HG02981 (cell line): ENCODE measurements around the gene DDX52.
A peak's percentile ranks its signal among the peaks of the same experiment; 100 is the strongest.
"Not testable (repeated sequence)": the region's sequence is repeated elsewhere in the genome, so short reads cannot be mapped to it uniquely, and the experiment has no call there.

ENCODE experiments used
- ATAC-seq: cut with Tn5 transposase; IDR thresholded peaks from one replicate; pipeline ENCODE4 v1.9.1; 2021; ENCODE audit warnings: mild to moderate bottlenecking, moderate library complexity; ENCODE audit not compliant: unreplicated experiment

DDX52 gene

DNA sequence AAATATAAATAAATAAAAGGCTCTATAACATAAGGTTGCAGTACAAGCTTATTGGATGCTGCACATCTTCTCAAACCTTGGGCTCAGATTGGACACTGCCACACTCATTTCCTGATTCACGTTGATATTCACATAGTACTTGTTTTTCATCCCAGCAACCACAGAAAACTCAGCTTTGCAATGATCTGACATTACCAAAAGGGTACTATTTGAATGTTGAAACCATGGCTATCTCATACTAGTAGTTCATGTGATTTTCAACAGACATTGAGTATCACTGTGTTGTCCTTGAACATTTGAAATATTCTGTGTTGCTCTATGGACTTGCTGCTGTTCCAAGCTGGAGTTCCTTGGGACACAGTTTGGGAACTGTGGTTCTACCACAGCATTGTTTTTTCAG is 14.0 kb upstream of the DDX52 start:
- ATAC-seq, result no peak

DNA sequence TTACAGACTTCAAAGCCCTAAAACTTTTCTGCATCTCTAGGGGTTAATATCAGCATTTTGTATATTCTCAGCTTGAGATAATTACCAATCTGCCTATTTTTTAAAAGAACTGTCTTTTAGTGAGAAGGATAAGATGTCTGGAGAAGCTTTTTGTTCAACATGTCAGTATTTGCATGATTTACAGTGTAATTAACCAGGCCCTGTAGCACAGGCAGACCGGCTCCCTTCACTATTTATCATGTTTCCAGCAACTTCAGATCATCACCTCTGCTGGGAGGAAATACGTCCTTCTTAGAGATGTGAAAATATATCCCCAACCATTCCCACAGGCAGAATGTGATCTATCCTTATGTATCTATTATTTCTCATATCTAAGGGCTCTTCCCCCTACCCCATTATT is 8.6 kb upstream of the DDX52 start:
- no peak for ATAC-seq

DNA sequence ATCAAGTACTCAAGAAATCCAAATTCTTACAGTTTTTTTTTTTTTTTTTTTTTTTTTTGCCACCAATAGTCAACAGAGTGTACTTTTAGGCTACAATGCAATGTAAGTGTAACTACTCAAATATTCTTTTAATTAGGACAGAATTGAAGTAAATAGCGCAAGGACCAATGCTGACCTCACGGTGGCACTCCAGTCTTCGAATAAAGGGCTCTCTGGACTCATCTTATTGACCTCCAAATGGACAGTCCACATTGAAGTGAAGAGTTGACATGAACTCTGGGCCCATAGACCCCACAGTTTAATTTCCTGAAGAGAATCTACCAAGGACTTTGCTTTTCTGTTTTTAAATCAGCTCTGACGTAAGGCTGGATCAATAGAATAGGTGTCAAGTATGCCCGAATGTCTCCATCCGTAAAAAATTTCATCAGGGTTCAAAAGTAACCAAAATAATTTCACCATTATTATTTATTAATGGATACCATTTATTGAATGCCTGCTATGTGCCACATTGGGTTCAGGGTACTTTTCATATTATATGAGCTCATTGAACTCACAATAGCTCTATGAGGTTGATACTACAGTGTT is 7.3 kb upstream of the DDX52 start:
- no peak for ATAC-seq

DNA sequence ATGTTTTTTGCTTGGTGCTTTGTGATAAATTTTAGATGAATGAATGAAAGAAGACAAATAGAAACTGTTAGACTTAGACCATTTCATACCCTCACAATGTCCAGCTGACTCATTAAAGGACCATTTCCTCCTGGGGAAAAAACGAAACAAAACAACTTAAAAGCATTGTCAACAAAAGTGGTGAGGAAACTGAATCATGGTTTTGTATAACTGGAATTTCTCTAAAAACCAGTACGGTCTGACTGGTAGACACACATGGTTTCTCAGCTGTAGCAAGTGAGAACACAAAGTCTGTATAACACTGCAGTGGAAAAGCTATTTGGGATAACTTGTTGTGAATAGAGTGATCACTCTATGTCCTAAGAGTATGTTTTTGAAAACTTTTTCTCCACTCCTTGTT is 5.3 kb upstream of the DDX52 start:
- ATAC-seq, result no peak

DNA sequence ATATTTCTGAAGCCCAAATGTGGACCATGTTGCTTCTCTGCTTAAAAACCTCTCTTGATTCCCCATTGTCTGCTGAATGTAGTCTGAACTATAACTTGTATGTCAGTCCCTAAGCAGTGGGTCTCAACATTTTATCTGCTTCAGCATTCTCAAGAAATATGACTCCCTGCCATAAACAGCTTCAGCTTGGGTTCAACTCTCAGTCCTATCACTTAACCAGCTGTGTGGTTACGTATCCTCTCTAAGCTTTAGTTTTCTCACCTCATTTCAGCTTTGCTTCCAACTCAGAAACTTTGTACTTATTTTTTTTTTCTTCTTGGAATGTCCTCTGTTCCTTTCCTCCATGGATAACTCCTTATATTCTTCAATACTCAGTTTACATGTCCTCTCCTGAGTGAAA is 4.6 kb upstream of the DDX52 start:
- no peak for ATAC-seq

DNA sequence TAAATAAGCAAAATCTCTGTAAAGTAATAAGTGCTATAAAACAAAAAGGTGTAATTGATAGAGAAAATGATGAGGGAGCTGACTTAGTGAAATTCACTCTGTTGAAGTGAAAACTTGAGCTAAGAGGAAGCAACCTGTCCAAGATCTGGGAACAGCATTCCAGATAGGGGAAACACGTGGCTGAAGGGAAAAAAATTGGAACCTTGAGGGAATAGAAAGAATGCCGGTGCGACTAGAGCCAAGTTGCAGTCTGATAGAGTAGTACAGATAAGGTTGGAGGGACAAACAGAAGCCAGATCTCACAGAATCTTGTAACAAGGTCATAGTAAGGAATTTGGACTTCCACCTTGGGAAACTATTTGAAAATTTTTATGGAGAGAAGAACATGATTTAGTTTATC is 623 bp upstream of the DDX52 start:
- ATAC-seq, result no peak

DNA sequence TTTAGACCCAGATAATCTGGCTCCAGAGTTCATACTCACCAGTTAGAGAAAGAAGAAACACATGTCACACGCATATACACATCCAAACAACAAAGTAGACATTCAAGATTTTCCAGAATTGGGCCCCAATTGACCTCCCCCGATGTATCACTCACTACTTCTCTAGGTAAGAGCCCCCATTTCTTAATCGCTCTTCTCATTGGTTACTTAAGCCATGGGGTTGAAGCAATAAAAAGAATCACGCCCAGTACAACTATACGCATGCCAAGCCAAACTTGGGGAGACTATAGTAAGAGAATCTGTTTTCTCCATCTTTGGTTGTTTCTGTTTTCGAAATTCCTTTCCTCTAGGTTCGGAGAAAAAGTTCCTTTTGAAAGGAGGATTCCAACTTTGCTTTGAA is 565 bp downstream of the DDX52 start:
- no peak for ATAC-seq

DNA sequence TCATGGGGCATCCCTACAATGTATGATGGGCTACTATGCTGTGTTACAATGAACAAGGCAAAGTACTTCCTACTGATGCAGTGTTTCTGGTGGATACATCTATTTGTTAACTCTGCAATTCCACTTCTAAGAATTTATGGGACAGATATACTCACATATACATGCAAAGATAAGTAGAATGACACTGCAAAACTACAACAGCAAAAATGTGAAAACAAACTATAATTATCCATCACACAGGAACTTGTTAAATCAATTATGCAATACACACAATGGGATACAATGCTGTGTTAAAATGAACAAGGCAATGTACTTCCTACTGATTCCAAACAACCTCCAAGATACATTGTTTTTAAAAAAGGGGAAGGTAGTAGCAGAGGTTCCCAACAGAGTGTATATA is 3.2 kb downstream of the DDX52 start:
- ATAC-seq, result no peak

DNA sequence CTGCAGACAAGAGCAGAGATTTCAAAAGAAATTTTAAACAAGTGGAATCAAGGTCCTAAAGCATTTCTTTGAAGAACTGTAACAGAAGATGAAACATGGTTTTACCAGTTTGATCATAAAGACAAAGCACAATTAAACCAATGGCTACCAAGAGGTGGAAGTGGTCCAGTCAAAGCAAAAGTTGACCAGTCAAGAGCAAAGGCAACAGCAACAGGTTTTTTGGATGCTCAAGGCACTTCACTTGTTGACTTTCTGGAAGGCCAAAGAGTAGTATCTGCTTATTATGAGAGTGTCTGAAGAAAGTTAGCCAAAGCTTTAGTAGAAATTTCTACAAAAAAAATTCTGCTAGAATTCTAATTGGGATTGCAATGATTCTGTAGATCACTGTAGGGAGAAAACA is 5.3 kb downstream of the DDX52 start:
- no peak for ATAC-seq

DNA sequence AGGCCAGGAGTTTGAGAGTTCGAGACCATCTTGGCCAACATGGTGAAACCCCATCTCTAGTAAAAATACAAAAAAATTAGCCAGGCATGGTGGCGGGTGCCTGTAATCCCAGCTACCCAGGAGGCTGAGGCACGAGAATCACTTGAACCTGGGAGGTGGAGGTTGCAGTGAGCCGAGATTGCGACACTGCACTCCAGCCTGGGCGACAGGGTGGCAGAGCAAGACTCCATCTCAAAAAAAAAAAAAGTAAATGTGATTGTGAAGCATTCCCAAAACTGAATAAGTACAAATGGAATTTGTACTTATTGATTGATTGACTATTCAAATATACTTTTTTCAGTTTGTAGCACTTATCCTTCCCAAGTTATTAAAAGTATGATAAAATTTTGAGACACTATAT is 26.8 kb downstream of the DDX52 start:
- not testable (repeated sequence) for ATAC-seq

DNA sequence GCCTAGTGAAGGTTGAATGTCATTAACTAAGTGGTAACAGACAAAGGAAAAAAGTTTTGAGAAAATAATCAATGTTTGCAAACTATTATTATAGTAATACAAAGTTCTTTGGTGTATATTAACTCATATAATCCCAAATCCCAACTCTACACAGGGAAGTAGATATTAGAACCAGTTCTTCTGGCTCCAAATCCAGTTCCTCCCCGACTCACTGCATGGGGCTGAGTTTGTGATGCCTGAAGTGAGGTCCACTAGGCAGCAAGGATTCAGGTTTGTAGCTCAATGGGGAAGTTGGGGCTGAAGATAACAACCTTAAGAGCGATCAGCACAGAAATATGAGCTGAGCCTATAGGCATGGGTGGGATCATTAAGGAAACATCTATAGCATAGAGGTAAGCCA is 28.4 kb downstream of the DDX52 start:
- no peak for ATAC-seq

DNA sequence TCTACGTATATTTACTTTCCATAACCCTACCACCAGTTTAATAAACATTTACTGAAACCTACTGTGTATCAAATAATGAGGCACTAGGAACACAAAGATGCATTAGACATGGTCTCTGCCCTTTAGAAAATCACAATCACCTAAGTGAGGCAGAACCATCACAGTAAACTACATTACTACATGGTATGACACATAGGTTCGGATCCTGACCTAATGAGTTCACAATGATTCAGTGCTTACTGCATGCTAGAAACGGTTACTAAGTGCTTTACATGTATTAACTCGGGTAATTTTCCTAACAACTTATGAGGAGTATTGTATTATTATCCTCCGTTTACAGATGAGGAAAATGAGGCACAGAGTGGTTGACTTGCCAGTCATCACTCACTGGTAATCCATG is 28.9 kb downstream of the DDX52 start:
- ATAC-seq, result no peak

DNA sequence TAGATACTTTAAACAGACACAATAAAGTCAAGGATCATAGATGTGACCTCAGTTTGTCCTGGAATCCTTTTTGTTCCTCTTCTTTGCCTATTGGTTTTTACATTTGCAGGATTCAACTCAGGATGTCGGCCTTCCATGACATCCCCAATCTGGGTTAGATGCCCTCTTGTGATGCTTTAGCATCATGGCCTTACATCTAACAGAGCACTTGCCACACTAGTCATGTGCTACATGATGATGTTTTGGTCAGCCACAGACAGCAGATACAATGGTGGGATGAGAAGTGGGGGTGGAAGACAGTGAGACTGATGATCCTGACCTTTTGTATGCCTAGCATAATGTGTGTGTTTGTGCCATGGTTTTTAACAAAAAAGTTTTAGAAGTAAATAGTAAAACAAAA is 32.3 kb downstream of the DDX52 start:
- no peak for ATAC-seq

DNA sequence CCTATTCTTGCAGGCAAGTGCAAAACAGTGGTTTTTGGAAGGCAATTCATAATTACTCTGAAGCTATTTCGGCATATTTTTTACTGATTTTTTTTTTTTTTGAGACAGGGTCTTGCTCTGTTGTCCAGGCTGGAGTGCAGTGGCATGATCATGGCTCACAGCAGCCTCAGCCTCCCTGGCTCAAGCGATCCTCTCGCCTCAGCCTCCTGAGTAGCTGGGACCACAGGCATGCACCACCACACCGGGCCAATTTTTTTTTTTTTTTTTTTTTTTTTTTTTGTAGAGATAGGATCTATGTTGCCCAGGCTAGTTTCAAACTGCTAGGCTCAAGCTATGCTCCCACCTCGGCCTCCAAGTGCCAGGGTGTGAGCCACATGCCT is 33.2 kb downstream of the DDX52 start:
- not testable (repeated sequence) for ATAC-seq

DNA sequence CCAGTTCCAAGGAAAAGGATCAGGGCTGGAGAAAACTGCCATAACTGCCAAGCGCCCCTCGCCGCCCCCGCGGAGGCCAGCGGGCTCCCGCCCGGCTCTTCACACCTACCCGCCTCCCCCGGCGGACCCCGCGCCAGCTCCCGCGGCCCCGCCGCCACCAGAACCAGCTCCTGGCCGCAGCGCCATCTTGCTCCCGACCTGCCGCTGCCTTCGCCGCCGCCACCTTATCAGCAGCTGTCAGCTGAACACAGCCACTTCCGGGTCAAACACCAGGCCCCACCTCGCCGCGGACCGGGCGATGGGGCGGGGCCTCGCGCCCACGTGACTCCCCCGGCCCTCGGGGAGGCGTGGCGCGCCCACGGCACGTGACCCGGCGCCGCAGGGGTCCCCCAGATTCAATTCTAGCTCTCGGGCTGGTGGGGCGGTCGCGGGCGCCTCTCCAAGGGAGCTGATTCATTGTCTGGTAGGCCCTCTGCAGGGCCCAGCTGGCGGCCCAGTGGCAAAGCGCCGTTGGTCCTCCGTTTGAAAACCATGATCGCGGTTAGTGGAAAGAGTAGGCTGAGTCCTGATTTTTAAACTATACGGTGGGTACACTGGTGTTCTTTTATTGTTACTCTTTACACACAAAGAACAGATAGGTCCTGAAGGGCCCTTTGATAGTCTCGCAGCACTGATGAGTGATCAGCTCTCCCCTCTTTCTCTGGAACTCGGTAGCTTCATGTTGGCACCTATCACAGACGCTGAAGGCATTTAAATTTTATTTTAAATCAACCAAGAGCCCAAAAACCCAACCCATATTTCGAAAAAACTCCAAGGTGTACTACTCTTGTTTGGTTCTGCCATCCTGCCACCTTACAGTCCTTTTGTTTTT is 33.8 kb downstream of the DDX52 start, which contains the start of gene SYNRG:
Gene SYNRG, minus strand, starts transcription at position 249 of the 871 bp plus-strand sequence. Its CDS starts 63 bp downstream, at position 186.
- ATAC-seq, result peak; percentile 83

DNA sequence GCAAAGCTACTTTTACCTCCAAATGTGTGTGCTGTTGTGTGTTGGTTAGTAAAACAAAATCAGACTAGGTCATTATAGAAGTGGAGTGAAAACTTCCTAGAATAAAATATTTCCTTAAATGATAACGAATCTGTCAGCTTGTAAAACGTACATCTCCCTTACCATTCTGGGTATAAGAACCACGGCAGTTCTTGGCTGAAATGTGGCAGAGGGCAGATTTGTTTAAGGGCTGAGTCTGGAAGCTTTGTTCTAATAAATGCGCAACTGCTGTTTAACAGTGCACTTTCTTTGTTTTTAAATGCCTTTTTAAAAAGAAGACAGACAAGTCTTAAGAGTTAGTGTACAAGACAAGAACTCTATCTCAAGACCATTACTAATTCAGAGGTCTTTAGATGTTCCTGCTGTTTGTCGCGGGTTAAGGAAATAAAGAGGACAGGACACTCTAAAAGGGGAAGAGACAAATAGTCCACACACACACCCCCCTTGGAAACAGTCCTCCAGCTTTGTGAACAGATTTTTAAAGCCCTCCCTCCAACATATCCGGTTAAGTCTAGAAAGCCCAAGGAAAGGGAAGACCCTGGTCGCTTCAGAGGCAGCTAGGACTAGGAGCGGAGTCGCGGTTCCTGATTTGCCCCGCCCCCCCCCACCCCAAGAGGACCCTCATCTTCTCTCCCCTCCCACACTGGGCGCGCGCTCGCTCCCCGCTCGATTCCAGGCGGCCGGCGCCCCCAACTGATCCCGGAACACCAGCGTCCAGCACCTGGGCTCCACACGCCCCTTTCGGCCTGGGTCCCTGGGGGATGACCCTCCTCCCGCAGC is 34.7 kb downstream of the DDX52 start:
- peak; percentile 14 for ATAC-seq

DNA sequence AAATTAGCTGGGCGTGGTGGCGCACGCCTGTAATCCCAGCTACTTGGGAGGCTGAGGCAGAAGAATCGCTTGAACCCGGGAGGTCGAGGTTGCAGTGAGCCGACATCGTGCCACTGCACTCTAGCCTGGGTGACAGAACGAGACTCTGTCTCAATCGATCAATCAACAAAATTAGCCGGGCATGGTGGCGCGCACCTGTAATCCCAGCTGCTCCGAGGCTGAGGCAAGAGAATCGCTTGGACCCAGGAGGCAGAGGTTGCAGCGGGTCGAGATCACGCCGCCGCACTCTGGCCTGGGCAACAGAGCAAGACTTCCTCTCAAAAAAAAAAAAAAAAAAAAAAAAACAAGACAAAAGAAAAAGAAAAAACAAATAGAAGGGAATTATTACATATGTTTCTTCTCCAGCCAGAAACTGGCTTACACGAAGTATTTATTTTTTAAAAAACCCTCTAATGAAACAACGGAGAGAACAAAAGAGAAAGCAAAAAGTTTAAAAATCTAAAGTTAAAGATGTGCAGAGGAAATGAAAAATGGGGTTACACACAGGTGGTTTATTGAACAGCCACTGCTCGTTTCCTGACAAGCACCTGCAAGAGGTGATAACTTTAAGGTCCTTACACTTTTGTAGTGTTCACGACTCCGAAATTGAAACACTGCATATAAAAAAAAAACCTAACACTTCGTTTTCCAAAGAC is 35.5 kb downstream of the DDX52 start:
- ATAC-seq, result no peak

DNA sequence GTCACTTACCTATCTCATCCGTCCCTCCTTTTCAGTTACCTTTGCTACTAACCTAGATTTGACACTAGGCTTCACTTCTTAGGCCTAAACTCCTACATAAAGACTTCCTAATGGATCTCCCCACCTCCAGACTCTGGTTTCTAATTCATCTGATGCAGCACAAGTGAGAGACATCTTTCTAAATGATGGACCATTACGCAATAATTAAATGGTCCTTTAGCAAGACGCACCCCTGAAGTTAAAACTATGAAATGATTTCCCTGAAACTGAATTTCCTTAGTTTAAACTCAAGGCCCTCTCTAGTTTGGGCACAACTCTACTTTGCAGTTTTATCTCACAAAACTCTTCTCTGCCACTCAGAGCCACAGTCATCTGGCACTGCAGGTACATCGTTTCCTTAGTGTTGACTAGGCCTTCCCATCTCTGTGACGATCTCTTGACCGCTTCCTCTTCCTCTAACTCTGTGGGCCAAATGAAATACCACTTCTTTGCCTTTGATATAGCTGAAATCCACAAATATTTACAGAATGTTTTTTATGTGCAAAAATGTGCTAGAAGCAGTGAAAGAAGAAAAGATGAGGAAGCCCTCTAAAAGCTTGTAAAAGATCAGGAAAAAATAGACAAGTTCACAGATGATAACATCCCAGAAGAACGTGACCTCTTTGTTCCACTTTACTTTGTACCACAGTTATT is 37.3 kb downstream of the DDX52 start:
- no peak for ATAC-seq

DNA sequence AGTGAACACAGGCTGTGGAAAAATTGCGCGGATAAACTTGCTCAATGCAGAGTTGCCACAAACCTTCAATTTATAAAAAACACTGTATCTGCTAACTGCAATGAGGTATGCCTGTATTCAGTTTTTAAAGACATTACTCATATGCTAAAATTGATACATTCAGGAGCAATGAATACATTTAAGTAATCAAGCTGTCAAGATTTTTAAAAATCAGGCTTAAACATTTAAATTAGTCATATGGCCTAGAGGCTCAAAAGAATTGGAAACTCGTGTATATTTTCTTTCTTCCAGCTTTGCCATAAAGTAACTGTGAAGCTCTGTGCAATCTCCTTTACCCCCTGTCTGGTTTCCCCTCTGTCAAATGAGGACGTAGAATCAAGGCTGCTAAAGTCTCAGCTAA is 38.2 kb downstream of the DDX52 start:
- ATAC-seq, result no peak

DNA sequence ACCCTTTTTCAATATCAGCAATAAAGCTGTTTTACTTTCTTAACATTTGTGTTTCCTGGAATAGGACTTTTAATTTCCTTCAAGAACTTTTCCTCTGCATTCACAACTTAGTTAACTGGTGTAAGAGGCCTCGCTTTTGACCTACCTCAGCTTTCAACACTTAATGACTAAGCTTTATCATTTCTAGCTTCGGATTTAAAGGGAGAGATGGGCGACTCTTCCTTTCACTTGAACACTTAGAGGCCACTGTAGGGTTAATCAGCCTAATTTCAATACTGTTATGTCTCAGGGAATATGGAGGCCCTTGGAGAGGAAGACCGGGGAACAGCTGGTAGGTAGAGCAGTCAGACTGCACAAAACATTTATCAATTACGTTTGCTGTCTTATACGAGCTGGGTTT is 38.7 kb downstream of the DDX52 start:
- no peak for ATAC-seq

DNA sequence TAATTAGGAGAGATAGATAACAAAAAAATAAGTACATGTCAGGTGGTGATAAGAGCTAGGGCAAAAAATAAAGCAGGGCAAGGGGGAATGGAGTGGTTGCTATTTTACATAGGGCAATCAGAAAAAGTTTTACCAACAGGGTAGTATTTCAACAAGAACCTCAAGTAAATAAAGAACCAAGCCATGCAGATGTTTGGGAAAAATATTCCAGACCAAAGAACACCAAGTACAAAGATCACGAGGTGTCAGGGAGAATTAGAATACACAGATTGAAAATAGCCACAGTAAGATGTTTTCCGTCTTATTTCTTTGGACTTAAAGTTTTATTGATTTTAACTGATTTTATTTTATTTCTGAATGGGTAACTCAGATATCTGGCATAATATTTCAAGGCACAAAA is 45.1 kb downstream of the DDX52 start:
- no peak for ATAC-seq
